Testis (tissue), 2 donors: Measurements from ENCODE around the gene TMEM181.

ENCODE experiments used
- POLR2A ChIP-seq: fragments of 450-650 bp; IDR thresholded peaks from one replicate; pipeline ENCODE4 v1.6.1; 2017; ENCODE audit warnings: antibody characterized with exemption, mild to moderate bottlenecking, moderate library complexity
- TF ChIP-seq, protein P1 (sequence below), 3 experiments: fragments of 450-650 bp in 2 of 3; fragments of 200-600 bp in 1 of 3; sonication (generic) in 1 of 3; IDR thresholded peaks; one replicate each; pipeline ENCODE4 v1.5.1; 2016 to 2019; ENCODE audit warnings: antibody characterized with exemption in 3 of 3, mild to moderate bottlenecking in 2 of 3, moderate library complexity in 1 of 3

DNA sequence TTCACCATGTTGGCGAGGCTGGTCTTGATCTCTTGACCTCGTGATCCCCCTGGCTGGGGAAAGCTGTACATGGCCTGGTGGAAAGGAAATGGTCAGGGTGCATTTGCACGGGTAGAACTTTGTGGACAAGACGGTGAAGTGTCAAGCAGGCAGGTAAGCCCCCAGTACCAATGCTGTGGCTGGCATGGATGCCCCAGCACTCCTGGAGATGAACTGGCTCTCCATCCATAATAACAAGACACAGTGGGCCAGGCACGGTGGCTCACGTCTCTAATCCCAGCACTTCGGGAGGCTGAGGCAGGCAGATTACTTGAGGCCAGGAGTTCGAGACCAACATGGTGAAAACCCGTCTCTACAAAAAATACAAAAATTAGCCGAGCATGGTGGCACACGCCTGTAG, 37.3 kb upstream of the TMEM181 start:
- TF ChIP-seq, protein P1, sequence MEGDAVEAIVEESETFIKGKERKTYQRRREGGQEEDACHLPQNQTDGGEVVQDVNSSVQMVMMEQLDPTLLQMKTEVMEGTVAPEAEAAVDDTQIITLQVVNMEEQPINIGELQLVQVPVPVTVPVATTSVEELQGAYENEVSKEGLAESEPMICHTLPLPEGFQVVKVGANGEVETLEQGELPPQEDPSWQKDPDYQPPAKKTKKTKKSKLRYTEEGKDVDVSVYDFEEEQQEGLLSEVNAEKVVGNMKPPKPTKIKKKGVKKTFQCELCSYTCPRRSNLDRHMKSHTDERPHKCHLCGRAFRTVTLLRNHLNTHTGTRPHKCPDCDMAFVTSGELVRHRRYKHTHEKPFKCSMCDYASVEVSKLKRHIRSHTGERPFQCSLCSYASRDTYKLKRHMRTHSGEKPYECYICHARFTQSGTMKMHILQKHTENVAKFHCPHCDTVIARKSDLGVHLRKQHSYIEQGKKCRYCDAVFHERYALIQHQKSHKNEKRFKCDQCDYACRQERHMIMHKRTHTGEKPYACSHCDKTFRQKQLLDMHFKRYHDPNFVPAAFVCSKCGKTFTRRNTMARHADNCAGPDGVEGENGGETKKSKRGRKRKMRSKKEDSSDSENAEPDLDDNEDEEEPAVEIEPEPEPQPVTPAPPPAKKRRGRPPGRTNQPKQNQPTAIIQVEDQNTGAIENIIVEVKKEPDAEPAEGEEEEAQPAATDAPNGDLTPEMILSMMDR (IDR thresholded peaks at IDR 0.05), result no peak
- TF ChIP-seq POLR2A, result no peak
